Stimulated activated naive CD4-positive, alpha-beta T cell (primary cell): ENCODE data around the gene EFNB2.

ENCODE experiments used
- DNase-seq, 6 experiments: peaks; one replicate each; lab custom pipeline; 2025; lab: John Stamatoyannopoulos, UW

Gene EFNB2

GRCh38 chr13:106484084-106484483 lies 51.4 kb downstream of the EFNB2 start:
- DNase-seq = no peak

GRCh38 chr13:106481919-106482318 lies 53.5 kb downstream of the EFNB2 start:
- no peak for DNase-seq

- no peak for DNase-seq
These were observed 55.0 kb downstream of the EFNB2 start for GRCh38 chr13:106480351-106480910.

- no peak for DNase-seq
These were observed 55.5 kb downstream of the EFNB2 start for GRCh38 chr13:106479929-106480328.

GRCh38 chr13:106478116-106478515 lies 57.3 kb downstream of the EFNB2 start:
- DNase-seq = no peak

- no peak for DNase-seq
These were observed 58.2 kb downstream of the EFNB2 start for GRCh38 chr13:106477303-106477702.

GRCh38 chr13:106475852-106476251 lies 59.6 kb downstream of the EFNB2 start:
- no peak for DNase-seq

- DNase-seq = no peak
These were observed 60.5 kb downstream of the EFNB2 start for GRCh38 chr13:106474912-106475311.

- DNase-seq = no peak
These were observed 62.3 kb downstream of the EFNB2 start for GRCh38 chr13:106473154-106473553.

GRCh38 chr13:106472621-106473020 lies 62.8 kb downstream of the EFNB2 start:
- no peak for DNase-seq

GRCh38 chr13:106471957-106472543 lies 63.4 kb downstream of the EFNB2 start:
- no peak for DNase-seq

GRCh38 chr13:106470576-106470975 lies 64.9 kb downstream of the EFNB2 start:
- no peak for DNase-seq

GRCh38 chr13:106468744-106469590 lies 66.5 kb downstream of the EFNB2 start:
- no peak for DNase-seq

GRCh38 chr13:106468207-106468606 lies 67.3 kb downstream of the EFNB2 start:
- DNase-seq = no peak

- no peak for DNase-seq
These were observed 67.9 kb downstream of the EFNB2 start for GRCh38 chr13:106467427-106468122.

GRCh38 chr13:106466691-106467426 lies 68.6 kb downstream of the EFNB2 start:
- DNase-seq = no peak

GRCh38 chr13:106464076-106464475 lies 71.4 kb downstream of the EFNB2 start:
- no peak for DNase-seq

GRCh38 chr13:106462710-106463109 lies 72.8 kb downstream of the EFNB2 start:
- no peak for DNase-seq

- DNase-seq = no peak
These were observed 79.7 kb downstream of the EFNB2 start for GRCh38 chr13:106455777-106456176.

GRCh38 chr13:106455190-106455589 lies 80.3 kb downstream of the EFNB2 start:
- DNase-seq = no peak

- DNase-seq = no peak
These were observed 82.4 kb downstream of the EFNB2 start for GRCh38 chr13:106453101-106453500.

- DNase-seq = no peak
These were observed 84.5 kb downstream of the EFNB2 start for GRCh38 chr13:106450991-106451390.
